Endothelial cell of umbilical vein (primary cell): ENCODE data around the gene KIFAP3. TPM values are rescaled to one million over a fixed set of nuclear protein-coding genes. Genes with fewer than 3 reads are reported as not detected.

ENCODE experiments used
- BruUV-seq: library from RNA; stranded (reverse); fragments of 400-500 nt; replicated peaks from 2 replicates; lab custom pipeline; 2021; lab: Mats Ljungman, UMichigan
- CTCF ChIA-PET: fragments of 300-600, 350-600 bp; sonication (Branson Sonifier 250); formaldehyde crosslinking; loops from one replicate; lab custom pipeline; 2021; ENCODE audit warnings: antibody characterized with exemption, inconsistent platforms; lab: Charles Lee
- POLR2A ChIA-PET: fragments of 300-600, 350-600 bp; sonication (Branson Sonifier 250); formaldehyde crosslinking; loops from one replicate; lab custom pipeline; 2021; ENCODE audit warnings: antibody characterized with exemption, inconsistent platforms; lab: Charles Lee
- DNase-seq: peaks from one replicate; pipeline ENCODE4 v3.0.0-alpha.2; 2011; ENCODE audit warnings: low read depth, low spot score
- FAIRE-seq: peaks from 2 replicates; lab custom pipeline; 2011; peaks lifted over from hg19 to GRCh38; lab: Jason Lieb, UNC
- H2AFZ ChIP-seq: 2 replicates; pipeline ENCODE4 v1.6.0; 2012; ENCODE audit warnings: low read depth, low read length, control low read depth, inconsistent platforms
- H3K27ac ChIP-seq: 2 replicates; pipeline ENCODE4 v1.5.1; 2011; ENCODE audit warnings: low read depth, mild to moderate bottlenecking, control low read depth, low read length, moderate library complexity; ENCODE audit not compliant: insufficient read depth
- H3K27me3 ChIP-seq, 2 experiments: 2 replicates each; pipeline versions ENCODE4 v1.6.0 to v1.6.1; 2011; ENCODE audit warnings: low read length in 2 of 2, mixed read lengths in 1 of 2; ENCODE audit not compliant: control insufficient read depth in 2 of 2, insufficient read depth in 2 of 2
- H3K36me3 ChIP-seq, 2 experiments: 2 replicates in 1 of 2; 3 replicates in 1 of 2; pipeline ENCODE4 v1.5.1; 2011; ENCODE audit warnings: low read length in 2 of 2, mild to moderate bottlenecking in 1 of 2, moderate library complexity in 1 of 2; ENCODE audit not compliant: control insufficient read depth in 2 of 2, insufficient read depth in 2 of 2; ENCODE audit errors: extremely low read depth in 1 of 2
- H3K4me1 ChIP-seq: 3 replicates; pipeline ENCODE4 v1.5.1; 2011; ENCODE audit warnings: mild to moderate bottlenecking, low read length; ENCODE audit not compliant: control insufficient read depth, insufficient read depth; ENCODE audit errors: extremely low read depth
- H3K4me2 ChIP-seq: 2 replicates; pipeline ENCODE4 v1.6.1; 2011; ENCODE audit warnings: low read length, control low read depth, mixed read lengths; ENCODE audit not compliant: insufficient read depth
- H3K4me3 ChIP-seq, 3 experiments: fragments of 200-600 bp in 1 of 3; sonication (generic), shearing (Covaris generic) in 1 of 3; replicated peaks in 1 of 3; 2 replicates each; pipeline ENCODE4 v1.5.1; 2011 to 2016; ENCODE audit warnings: control low read depth in 3 of 3, low read length in 3 of 3, mild to moderate bottlenecking in 2 of 3, inconsistent platforms in 1 of 3, low read depth in 1 of 3, moderate library complexity in 1 of 3; ENCODE audit not compliant: insufficient read depth in 1 of 3
- H3K79me2 ChIP-seq: 2 replicates; pipeline ENCODE4 v1.6.0; 2012; ENCODE audit warnings: low read length, inconsistent platforms; ENCODE audit not compliant: control insufficient read depth, insufficient read depth
- H3K9ac ChIP-seq: replicated peaks from 2 replicates; pipeline ENCODE3; 2011; ENCODE audit warnings: low read length, control low read depth; ENCODE audit not compliant: insufficient read depth; ENCODE audit errors: extremely low read depth
- H3K9me1 ChIP-seq: replicated peaks from 3 replicates; pipeline ENCODE4 v1.6.0; 2011; ENCODE audit warnings: mild to moderate bottlenecking, low read length; ENCODE audit not compliant: control insufficient read depth, insufficient read depth; ENCODE audit errors: extremely low read depth
- H3K9me3 ChIP-seq: replicated peaks from 2 replicates; pipeline ENCODE4 v1.5.1; 2012; ENCODE audit warnings: low read length, inconsistent platforms; ENCODE audit not compliant: control insufficient read depth, insufficient read depth
- H4K20me1 ChIP-seq: replicated peaks from 2 replicates; pipeline ENCODE3; 2011; ENCODE audit warnings: mild to moderate bottlenecking, low read length; ENCODE audit not compliant: control insufficient read depth, insufficient read depth; ENCODE audit errors: extremely low read depth
- CTCF ChIP-seq, 2 donors: IDR thresholded peaks; 1 replicate in 1 of 2; 2 replicates in 1 of 2; pipeline ENCODE4 v1.5.1; 2011; ENCODE audit warnings: low read length in 2 of 2, mild to moderate bottlenecking in 2 of 2, moderate library complexity in 2 of 2, control low read depth in 1 of 2, inconsistent platforms in 1 of 2, low read depth in 1 of 2; ENCODE audit not compliant: insufficient read depth in 1 of 2; ENCODE audit errors: extremely low read depth in 1 of 2
- GATA2 ChIP-seq: IDR thresholded peaks from 2 replicates; pipeline ENCODE4 v1.7.0; 2011; ENCODE audit warnings: low read depth, mild to moderate bottlenecking, moderate library complexity, mixed read lengths, low read length; ENCODE audit not compliant: insufficient read length, insufficient read depth
- JUN ChIP-seq: IDR thresholded peaks from 2 replicates; pipeline ENCODE4 v1.6.1; 2011; ENCODE audit warnings: borderline replicate concordance, low read depth; ENCODE audit not compliant: insufficient read length, insufficient read depth
- MAX ChIP-seq: IDR thresholded peaks from 2 replicates; pipeline ENCODE4 v1.6.1; 2011; ENCODE audit not compliant: insufficient read depth, insufficient read length
- MYC ChIP-seq: IDR thresholded peaks from one replicate; pipeline ENCODE4 v1.6.1; 2011; ENCODE audit warnings: mild to moderate bottlenecking, low read depth, low read length
- POLR2A ChIP-seq: IDR thresholded peaks from 2 replicates; pipeline ENCODE4 v1.6.1; 2012; ENCODE audit warnings: low read depth, mild to moderate bottlenecking, control low read depth, low read length
- POLR2AphosphoS5 ChIP-seq: IDR thresholded peaks from 2 replicates; pipeline ENCODE4 v1.6.1; 2012; ENCODE audit warnings: low read depth, mild to moderate bottlenecking, control low read depth, low read length, moderate library complexity; ENCODE audit not compliant: insufficient read depth
- dilution Hi-C: fragments of 300-500 bp; cut with MboI; formaldehyde crosslinking; loops from one replicate; pipeline ENCODE4 v1.15.0; 2019; ENCODE audit warnings: low sequenced_read_pairs; ENCODE audit not compliant: extremely low pct_ligation_motif_present
- intact Hi-C: fragments of 100-400 bp; cut with micrococcal nuclease; formaldehyde crosslinking; loops from one replicate; pipeline ENCODE4 v1.10.0; 2022
- polyA plus RNA-seq, 4 experiments: library from polyadenylated mRNA; depleted of rRNA in 3 of 4; stranded (reverse) in 3 of 4; unstranded in 1 of 4; fragments of >200 nt; gene quantifications; 2 replicates each; pipeline versions ENCODE4 v1.2.1 to v1.2.3, GENCODE V29; 2011 to 2012; ENCODE audit warnings: missing spikeins in 1 of 4
- total RNA-seq: library from RNA; stranded (reverse); gene quantifications from 2 replicates; pipeline ENCODE4 v1.2.3, GENCODE V29; 2021

Gene KIFAP3
- total and polyA plus RNA-seq, 2 donors (not counting 3 experiments of a cell fraction or from before 2014, with no cell fraction given) = 6.4 to 17.5 TPM

- FAIRE-seq (no peak), DNase-seq (no peak)
- Histone ChIP-seq H3K9ac (no peak overlapping the region), H3K27me3 (no peaks in the 10 kb centered on the region), H3K9me1 (no peaks in the 10 kb centered on the region), H3K27ac (no peak overlapping the region), H3K79me2 (no peaks in the 10 kb centered on the region), H3K9me3 (no peaks in the 10 kb centered on the region), H4K20me1 (no peaks in the 10 kb centered on the region), H3K36me3 (no peaks in the 10 kb centered on the region), H3K4me2 (no peak overlapping the region), H2AFZ (no peak overlapping the region), H3K4me3 (no peak overlapping the region), H3K4me1 (peaks cover 7% of the 10 kb centered on the region)
- ChIA-PET POLR2A (no interaction called here), CTCF (no interaction called here)
- dilution Hi-C loops (no loop called here), intact Hi-C loops (loop anchor here (5.0 kb wide), 1 partner anchor 37 kb away; no protein-coding TSS in a partner anchor)
- no peak for TF ChIP-seq MAX
- TF ChIP-seq POLR2A = no peak
- no peak for TF ChIP-seq MYC
- TF ChIP-seq POLR2AphosphoS5 = no peak
- no peak for TF ChIP-seq GATA2
- no peak for TF ChIP-seq CTCF (IDR thresholded peaks at IDR 0.05; ENCODE audit: extremely low read depth in 1 of 2, insufficient read depth in 1 of 2, low read depth in 1 of 2, low read length in 2 of 2)
- no peak for TF ChIP-seq JUN
- BruUV-seq = no TSS peak
Observed at GRCh38 chr1:169985757-169986156, 88.7 kb downstream of the KIFAP3 start.
